ENCODE results near the gene PEX7. TPM values are rescaled to one million over a fixed set of nuclear protein-coding genes. Genes with fewer than 3 reads are reported as not detected.
"Not testable (repeated sequence)": the region's sequence is repeated elsewhere in the genome, so short reads cannot be mapped to it uniquely, and the experiment has no call there.

PEX7 gene
- total RNA-seq, 1 experiment from 2014 or later, result 11.4 TPM

DNA sequence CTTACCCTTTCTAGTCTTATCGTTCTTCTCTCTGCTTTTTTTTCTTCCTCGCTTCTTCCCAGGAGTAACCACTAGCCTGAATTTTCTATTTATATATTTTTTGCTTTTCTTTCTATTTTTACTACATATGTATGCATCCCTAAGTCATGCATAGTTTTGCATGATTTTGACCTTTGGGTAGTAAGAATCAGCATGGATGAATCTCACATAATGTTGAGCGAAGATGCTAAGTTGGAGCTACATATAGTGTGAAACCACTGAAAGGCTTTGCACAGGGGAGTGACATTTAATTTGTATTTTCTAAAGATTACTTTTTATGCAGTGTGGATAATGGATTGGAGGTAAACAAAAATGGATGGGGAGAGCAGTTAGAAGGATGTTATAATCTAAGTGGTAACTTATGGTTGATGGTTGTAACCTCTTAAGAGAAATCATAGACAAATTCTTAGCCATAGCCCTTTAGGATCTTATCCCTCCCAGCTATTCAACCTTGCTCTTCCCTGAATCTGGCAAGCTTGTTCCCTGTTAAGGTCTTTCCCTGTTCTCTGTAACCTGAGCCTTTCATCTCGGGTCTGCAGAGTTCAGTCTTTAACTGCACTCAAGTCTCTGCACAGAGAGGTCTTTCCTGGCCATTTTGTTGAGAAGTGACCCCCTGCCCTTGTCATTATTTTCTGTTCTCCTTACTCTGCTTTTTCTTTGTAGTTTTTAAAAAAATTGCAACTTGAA is 18.0 kb downstream of the PEX7 start:
- no peak overlapping the region for H3K4me3 ChIP-seq
- H3K27ac ChIP-seq, result no peak overlapping the region
- no peaks in the 10 kb centered on the region for H3K27me3 ChIP-seq (replicated peaks)
- DNase-seq (ENCODE audit: low read depth in 1 of 2, low spot score in 2 of 2), result no peak
- no peaks in the 10 kb centered on the region for H3K9me3 ChIP-seq (replicated peaks)
- no peaks in the 10 kb centered on the region for H3K4me1 ChIP-seq (replicated peaks)
- no peaks in the 10 kb centered on the region for H3K36me3 ChIP-seq

GRCh38 chr6:136843210-136843609 is 20.8 kb downstream of the PEX7 start:
- Histone ChIP-seq H3K4me3 (no peak overlapping the region), H3K4me1 (replicated peaks) (no peaks in the 10 kb centered on the region), H3K9me3 (replicated peaks) (no peaks in the 10 kb centered on the region), H3K36me3 (no peaks in the 10 kb centered on the region), H3K27me3 (replicated peaks) (no peaks in the 10 kb centered on the region), H3K27ac (no peak overlapping the region)
- DNase-seq (ENCODE audit: low read depth in 1 of 2, low spot score in 2 of 2), result no peak

DNA sequence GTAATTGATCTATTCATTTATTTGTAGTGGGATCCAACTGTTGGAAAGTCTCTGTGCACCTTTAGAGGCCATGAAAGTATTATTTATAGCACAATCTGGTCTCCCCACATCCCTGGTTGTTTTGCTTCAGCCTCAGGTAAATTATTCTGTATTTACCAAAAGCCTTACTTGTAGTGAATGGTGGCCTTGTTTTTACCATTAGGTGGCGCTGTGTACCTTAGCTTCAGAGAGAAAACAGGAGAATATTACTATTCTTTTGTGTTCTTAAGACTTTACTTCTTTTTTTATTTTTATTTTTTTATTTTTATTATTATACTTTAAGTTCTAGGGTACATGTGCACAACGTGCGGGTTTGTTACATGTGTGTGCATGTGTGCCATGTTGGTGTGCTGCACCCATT is 23.7 kb downstream of the PEX7 start:
- peak in 1 of 2 experiments; percentile 18 for DNase-seq (ENCODE audit: low read depth in 1 of 2, low spot score in 2 of 2)
- H3K27me3 ChIP-seq (replicated peaks), result no peaks in the 10 kb centered on the region
- H3K27ac ChIP-seq, result no peak overlapping the region
- no peaks in the 10 kb centered on the region for H3K9me3 ChIP-seq (replicated peaks)
- no peaks in the 10 kb centered on the region for H3K36me3 ChIP-seq
- H3K4me1 ChIP-seq (replicated peaks), result no peaks in the 10 kb centered on the region
- no peak overlapping the region for H3K4me3 ChIP-seq

GRCh38 chr6:136846477-136846876 is 24.1 kb downstream of the PEX7 start:
- H3K4me1 ChIP-seq (replicated peaks); H3K4me3 ChIP-seq; H3K27ac ChIP-seq; H3K9me3 ChIP-seq (replicated peaks); H3K27me3 ChIP-seq (replicated peaks); H3K36me3 ChIP-seq; DNase-seq (ENCODE audit: low read depth in 1 of 2, low spot score in 2 of 2): not testable (repeated sequence)

DNA sequence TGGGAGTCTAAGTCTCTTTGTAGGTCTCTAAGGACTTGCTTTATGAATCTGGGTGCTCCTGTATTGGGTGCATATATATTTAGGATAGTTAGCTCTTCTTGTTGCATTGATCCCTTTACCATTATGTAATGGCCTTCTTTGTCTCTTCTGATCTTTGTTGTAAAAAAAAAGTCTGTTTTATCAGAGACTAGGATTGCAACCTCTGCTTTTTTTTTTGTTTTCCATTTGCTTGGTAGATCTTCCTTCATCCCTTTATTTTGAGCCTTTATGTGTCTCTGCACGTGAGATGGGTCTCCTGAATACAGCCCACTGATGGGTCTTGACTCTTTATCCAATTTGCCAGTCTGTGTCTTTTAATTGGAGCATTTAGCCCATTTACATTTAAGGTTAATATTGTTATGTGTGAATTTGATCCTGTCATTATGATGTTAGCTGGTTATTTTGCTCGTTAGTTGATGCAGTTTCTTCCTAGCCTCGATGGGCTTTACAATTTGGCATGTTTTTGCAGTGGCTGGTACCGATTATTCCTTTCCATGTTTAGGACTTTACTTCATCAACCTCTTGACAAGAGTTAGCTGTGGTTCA is 27.7 kb downstream of the PEX7 start:
- H3K4me1 ChIP-seq (replicated peaks); DNase-seq (ENCODE audit: low read depth in 1 of 2, low spot score in 2 of 2); H3K36me3 ChIP-seq: not testable (repeated sequence)

DNA sequence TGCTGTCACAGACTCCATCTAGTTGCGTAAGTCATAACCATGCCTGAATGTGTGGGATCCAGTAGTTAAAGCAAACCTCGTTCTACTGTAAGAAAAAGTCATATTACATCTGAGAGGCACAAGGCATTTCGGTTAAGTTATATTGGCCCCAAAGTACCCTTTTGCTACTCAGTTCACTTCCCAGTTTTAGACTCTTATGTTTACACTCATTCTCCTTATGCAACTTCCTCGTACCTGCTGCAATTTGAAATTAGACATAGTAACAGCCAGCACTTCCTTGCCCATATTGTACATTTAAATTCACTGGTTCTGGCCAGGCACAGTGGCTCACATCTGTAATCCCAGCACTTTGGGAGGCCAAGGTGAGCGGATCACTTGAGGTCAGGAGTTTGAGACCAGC is 37.0 kb downstream of the PEX7 start:
- H3K4me3 ChIP-seq, result no peak overlapping the region
- no peak for DNase-seq (ENCODE audit: low read depth in 1 of 2, low spot score in 2 of 2)
- H3K36me3 ChIP-seq, result no peaks in the 10 kb centered on the region
- no peak overlapping the region for H3K27ac ChIP-seq
- no peaks in the 10 kb centered on the region for H3K27me3 ChIP-seq (replicated peaks)
- no peaks in the 10 kb centered on the region for H3K9me3 ChIP-seq (replicated peaks)
- no peaks in the 10 kb centered on the region for H3K4me1 ChIP-seq (replicated peaks)

More for the DNA sequence above, 27.7 kb downstream of the PEX7 start:
- not testable (repeated sequence) for H3K4me3 ChIP-seq; H3K27ac ChIP-seq; H3K9me3 ChIP-seq (replicated peaks); H3K27me3 ChIP-seq (replicated peaks)

GRCh38 chr6:136860043-136860442 is 37.7 kb downstream of the PEX7 start:
- H3K36me3 ChIP-seq, result no peaks in the 10 kb centered on the region
- H3K4me3 ChIP-seq, result no peak overlapping the region
- no peaks in the 10 kb centered on the region for H3K9me3 ChIP-seq (replicated peaks)
- no peaks in the 10 kb centered on the region for H3K27me3 ChIP-seq (replicated peaks)
- no peak for DNase-seq (ENCODE audit: low read depth in 1 of 2, low spot score in 2 of 2)
- no peaks in the 10 kb centered on the region for H3K4me1 ChIP-seq (replicated peaks)
- no peak overlapping the region for H3K27ac ChIP-seq

DNA sequence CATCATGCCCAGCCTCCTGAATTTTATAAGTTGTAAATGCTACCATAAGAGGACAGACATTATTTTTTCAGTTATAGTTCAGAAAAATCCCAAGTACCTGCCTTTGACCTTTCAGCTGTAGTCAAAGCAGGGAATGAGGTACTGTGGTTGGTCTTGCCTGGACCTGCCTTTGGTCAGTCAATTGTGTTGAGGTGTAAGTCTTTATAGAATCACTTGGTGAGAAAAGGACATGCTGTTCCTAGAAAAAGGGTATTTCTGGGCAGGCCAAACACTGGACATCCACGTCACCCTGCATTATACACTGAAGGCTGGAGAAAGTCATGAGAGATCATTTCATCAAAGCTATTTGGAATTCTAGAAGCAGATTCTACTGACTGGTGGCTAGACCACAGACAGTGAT is 40.3 kb downstream of the PEX7 start:
- H3K4me1 ChIP-seq (replicated peaks), result no peaks in the 10 kb centered on the region
- no peak overlapping the region for H3K27ac ChIP-seq
- no peaks in the 10 kb centered on the region for H3K36me3 ChIP-seq
- no peaks in the 10 kb centered on the region for H3K9me3 ChIP-seq (replicated peaks)
- H3K27me3 ChIP-seq (replicated peaks), result no peaks in the 10 kb centered on the region
- DNase-seq (ENCODE audit: low read depth in 1 of 2, low spot score in 2 of 2), result no peak
- no peak overlapping the region for H3K4me3 ChIP-seq

DNA sequence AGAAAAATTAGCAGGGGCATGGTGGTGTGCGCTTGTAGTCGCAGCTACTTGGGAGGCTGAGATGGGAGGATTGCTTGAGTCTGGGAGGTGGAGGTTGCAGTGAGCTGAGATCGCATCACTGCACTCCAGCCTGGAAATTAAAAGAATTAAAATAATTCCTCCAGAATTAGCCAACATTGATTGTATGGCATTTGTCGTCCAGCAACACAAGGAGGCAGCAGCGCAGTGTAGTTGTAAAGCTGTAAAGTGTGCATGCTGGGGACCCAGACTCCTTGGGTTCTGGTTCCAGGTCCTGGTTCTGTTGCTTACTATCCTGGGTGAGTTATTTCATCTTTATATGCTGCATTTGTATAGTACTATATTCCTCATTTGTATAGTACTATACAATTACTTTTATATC is 41.4 kb downstream of the PEX7 start:
- no peak overlapping the region for H3K27ac ChIP-seq
- no peak overlapping the region for H3K4me3 ChIP-seq
- no peaks in the 10 kb centered on the region for H3K9me3 ChIP-seq (replicated peaks)
- DNase-seq (ENCODE audit: low read depth in 1 of 2, low spot score in 2 of 2), result no peak
- no peaks in the 10 kb centered on the region for H3K36me3 ChIP-seq
- no peaks in the 10 kb centered on the region for H3K4me1 ChIP-seq (replicated peaks)
- H3K27me3 ChIP-seq (replicated peaks), result no peaks in the 10 kb centered on the region

GRCh38 chr6:136864676-136865075 is 42.3 kb downstream of the PEX7 start:
- H3K27ac ChIP-seq, result no peak overlapping the region
- H3K4me3 ChIP-seq, result no peak overlapping the region
- no peak for DNase-seq (ENCODE audit: low read depth in 1 of 2, low spot score in 2 of 2)
- H3K27me3 ChIP-seq (replicated peaks), result no peaks in the 10 kb centered on the region
- H3K9me3 ChIP-seq (replicated peaks), result no peaks in the 10 kb centered on the region
- H3K36me3 ChIP-seq, result no peaks in the 10 kb centered on the region
- H3K4me1 ChIP-seq (replicated peaks), result no peaks in the 10 kb centered on the region

- H3K4me3 ChIP-seq, result no peak overlapping the region
- no peaks in the 10 kb centered on the region for H3K9me3 ChIP-seq (replicated peaks)
- no peak overlapping the region for H3K27ac ChIP-seq
- no peak for DNase-seq (ENCODE audit: low read depth in 1 of 2, low spot score in 2 of 2)
- H3K36me3 ChIP-seq, result no peaks in the 10 kb centered on the region
- H3K4me1 ChIP-seq (replicated peaks), result no peaks in the 10 kb centered on the region
- H3K27me3 ChIP-seq (replicated peaks), result no peaks in the 10 kb centered on the region
Measured at GRCh38 chr6:136866872-136867416, 44.6 kb downstream of the PEX7 start.

DNA sequence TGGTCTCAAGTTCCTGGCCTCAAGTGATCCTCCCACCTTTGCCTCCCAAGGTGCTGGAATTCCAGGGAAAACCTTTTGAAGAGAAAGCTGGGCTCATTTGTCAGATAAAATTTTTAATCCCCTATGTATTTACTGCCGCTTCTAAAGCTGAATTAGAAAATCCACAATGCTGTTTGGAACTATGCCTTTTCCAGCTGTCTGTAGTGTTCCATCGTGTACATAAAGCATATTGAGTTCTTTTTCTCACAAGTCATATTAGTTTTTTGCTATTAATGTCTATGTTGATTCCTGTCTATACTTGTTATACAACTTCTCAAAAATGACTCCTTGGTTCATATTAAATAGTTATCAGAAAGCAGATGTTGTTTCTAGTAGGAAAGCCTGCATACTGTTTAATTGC is 47.1 kb downstream of the PEX7 start:
- H3K4me3 ChIP-seq, result no peak overlapping the region
- H3K27ac ChIP-seq, result no peak overlapping the region
- no peaks in the 10 kb centered on the region for H3K4me1 ChIP-seq (replicated peaks)
- peaks cover 7% of the 10 kb centered on the region; the same call in 1 of the 2 replicates for H3K9me3 ChIP-seq (replicated peaks)
- no peaks in the 10 kb centered on the region for H3K36me3 ChIP-seq
- H3K27me3 ChIP-seq (replicated peaks), result no peaks in the 10 kb centered on the region
- no peak for DNase-seq (ENCODE audit: low read depth in 1 of 2, low spot score in 2 of 2)

DNA sequence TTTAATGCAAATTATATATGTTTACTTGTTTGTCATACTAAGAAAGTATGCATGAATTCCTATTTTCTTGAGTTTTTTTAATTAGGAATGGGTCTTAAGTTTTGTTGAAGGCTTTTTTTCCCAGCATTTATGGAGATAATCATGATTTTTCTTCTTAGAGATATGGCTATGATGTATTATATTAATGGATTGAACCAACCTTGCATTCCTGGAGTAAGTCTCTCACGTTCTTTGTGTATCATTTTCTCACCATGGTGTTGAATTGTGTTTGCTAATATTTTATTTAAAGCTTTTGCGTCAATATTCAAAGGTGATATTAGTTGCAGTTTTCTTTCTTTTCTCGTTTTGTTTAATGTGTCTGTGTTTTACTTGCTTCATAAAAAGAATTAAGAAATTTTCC is 51.4 kb downstream of the PEX7 start:
- DNase-seq (ENCODE audit: low read depth in 1 of 2, low spot score in 2 of 2), result peak in 1 of 2 experiments; percentile 4
- no peak overlapping the region for H3K4me3 ChIP-seq
- no peaks in the 10 kb centered on the region for H3K4me1 ChIP-seq (replicated peaks)

GRCh38 chr6:136876469-136876868 is 54.1 kb downstream of the PEX7 start:
- H3K9me3 ChIP-seq (replicated peaks); H3K4me1 ChIP-seq (replicated peaks); H3K27me3 ChIP-seq (replicated peaks); DNase-seq (ENCODE audit: low read depth in 1 of 2, low spot score in 2 of 2); H3K36me3 ChIP-seq; H3K4me3 ChIP-seq; H3K27ac ChIP-seq: not testable (repeated sequence)

More for the DNA sequence above, 51.4 kb downstream of the PEX7 start:
- peaks cover 7% of the 10 kb centered on the region; the same call in 1 of the 2 replicates for H3K9me3 ChIP-seq (replicated peaks)
- H3K27ac ChIP-seq, result no peak overlapping the region
- H3K36me3 ChIP-seq, result no peaks in the 10 kb centered on the region
- H3K27me3 ChIP-seq (replicated peaks), result no peaks in the 10 kb centered on the region
